ENCODE results near the gene ATP6V0B.

DNA sequence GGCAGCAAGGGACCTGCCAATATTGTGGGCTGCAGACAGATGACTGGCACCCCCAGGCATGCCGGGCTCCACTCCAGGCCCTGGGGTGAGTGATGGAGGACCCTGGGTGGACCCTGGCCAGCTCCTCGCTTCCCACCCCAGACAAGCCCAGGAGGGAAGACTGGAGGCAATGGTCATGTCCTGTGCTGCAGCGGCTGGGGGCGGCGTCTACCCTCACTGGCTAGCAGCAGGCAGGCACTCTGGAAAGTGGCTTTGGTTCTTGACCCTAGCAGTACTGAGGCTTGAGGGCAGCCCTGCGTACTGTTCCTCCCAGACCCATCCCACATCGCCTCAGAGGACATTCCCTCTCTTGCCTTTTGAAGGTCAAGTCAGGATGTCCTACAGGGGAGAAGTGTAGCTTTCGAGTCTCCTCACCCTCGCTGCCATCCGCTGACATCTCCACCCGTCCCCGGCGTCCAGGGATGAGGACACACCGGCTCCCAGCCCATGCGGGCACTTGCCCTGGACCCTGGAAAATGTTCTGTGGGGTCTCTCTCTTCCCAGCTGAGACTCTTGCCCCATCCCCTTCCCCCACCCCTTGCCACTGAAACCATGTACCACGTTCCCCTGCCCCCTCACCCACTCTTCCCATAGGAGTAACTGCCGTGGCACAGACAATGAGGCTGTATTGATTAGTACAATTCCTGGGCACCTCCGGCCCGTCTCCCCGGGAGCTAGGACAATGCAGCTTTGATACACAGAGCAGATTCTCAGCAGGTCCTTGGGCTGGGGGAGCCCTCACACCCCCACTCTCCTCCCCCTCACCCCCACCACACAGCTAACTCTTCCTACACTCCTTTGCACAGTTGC, 41.5 kb downstream of the ATP6V0B start:
- TF ChIP-seq CEBPB (IDR thresholded peaks at IDR 0.05; ENCODE audit: low read depth, low read length) (no peak), EP300 (IDR thresholded peaks at IDR 0.05; ENCODE audit: borderline replicate concordance in 1 of 2, low read depth in 2 of 2, low read length in 2 of 2) (no peak)
